GM15510 (cell line): Measurements from ENCODE around the gene MAST1.

Experiments used
- POLR2A ChIP-seq: IDR thresholded peaks from 3 replicates; pipeline ENCODE4 v1.6.1; 2011; ENCODE audit warnings: borderline replicate concordance; ENCODE audit not compliant: insufficient read length; ENCODE audit errors: extremely low read depth

The MAST1 gene

DNA sequence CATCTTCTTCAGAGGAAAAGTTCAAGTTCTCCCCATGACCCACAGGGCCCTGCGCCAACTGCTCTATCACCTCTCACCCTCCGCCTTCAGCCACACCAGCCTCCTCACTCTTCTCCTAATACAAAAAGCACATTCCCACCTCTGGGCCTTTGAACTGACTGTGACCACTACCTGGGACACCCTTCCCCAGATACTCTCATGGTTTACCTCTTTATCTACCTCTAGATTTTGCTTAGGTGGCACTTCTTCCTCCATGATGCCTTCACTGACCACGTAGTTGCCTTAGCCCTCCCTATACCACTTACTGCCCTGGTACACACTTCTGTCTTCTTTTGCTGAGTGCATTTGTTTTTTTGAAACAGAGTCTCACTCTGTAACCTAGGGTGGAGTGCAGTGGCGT lies 84.6 kb downstream of the MAST1 start:
- no peak for TF ChIP-seq POLR2A
